Measurements from ENCODE around the gene METAP1D. TPM values are rescaled to one million over a fixed set of nuclear protein-coding genes. Genes with fewer than 3 reads are reported as not detected.

The METAP1D gene
- total RNA-seq, 1 experiment from 2014 or later, result 10.4 TPM

DNA sequence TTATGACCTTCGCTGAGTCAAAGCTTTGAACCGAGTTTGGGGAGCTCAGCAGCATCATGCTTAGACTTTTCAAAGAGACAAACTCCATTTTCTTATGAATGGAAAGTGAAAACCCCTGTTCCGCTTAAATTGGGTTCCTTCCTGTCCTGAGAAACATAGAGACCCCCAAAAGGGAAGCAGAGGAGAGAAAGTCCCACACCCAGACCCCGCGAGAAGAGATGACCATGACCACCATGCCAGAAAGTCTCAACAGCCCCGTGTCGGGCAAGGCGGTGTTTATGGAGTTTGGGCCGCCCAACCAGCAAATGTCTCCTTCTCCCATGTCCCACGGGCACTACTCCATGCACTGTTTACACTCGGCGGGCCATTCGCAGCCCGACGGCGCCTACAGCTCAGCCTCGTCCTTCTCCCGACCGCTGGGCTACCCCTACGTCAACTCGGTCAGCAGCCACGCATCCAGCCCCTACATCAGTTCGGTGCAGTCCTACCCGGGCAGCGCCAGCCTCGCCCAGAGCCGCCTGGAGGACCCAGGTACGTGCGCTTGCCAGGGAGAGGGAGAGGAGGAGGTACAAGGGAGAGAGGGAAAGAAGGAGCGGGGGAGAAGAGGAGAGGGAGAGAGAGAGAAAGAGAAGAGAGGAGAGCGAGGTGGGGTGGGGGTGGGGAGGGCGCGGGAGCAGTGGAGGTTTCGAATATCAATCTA lies 85.9 kb downstream of the METAP1D start, which contains the start of gene DLX1:
DLX1 (plus strand) TSS at position 48 of the 700 bp plus-strand sequence; CDS start at position 219, 171 bp downstream.
- peak in 1 of 2 experiments; percentile 62 for DNase-seq
- Mint-ChIP-seq H3K4me1 (ENCODE audit: low read depth, unreplicated experiment) (no peaks in the 10 kb centered on the region), H3K4me3 (ENCODE audit: unreplicated experiment) (peak within 1 kb of the TSS; percentile 95), H3K36me3 (ENCODE audit: insufficient read depth, unreplicated experiment) (peaks cover 14% of the 10 kb centered on the region), H3K27ac (ENCODE audit: unreplicated experiment) (peak within 1 kb of the TSS; percentile 63), H3K27me3 (ENCODE audit: insufficient read depth, unreplicated experiment) (peaks cover 14% of the 10 kb centered on the region), H3K9me3 (ENCODE audit: unreplicated experiment) (no peaks in the 10 kb centered on the region)
- TF ChIP-seq, protein P1, sequence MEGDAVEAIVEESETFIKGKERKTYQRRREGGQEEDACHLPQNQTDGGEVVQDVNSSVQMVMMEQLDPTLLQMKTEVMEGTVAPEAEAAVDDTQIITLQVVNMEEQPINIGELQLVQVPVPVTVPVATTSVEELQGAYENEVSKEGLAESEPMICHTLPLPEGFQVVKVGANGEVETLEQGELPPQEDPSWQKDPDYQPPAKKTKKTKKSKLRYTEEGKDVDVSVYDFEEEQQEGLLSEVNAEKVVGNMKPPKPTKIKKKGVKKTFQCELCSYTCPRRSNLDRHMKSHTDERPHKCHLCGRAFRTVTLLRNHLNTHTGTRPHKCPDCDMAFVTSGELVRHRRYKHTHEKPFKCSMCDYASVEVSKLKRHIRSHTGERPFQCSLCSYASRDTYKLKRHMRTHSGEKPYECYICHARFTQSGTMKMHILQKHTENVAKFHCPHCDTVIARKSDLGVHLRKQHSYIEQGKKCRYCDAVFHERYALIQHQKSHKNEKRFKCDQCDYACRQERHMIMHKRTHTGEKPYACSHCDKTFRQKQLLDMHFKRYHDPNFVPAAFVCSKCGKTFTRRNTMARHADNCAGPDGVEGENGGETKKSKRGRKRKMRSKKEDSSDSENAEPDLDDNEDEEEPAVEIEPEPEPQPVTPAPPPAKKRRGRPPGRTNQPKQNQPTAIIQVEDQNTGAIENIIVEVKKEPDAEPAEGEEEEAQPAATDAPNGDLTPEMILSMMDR (IDR thresholded peaks at IDR 0.05; ENCODE audit: insufficient read depth in 1 of 2, low read depth in 1 of 2, low read length in 1 of 2, severe bottlenecking in 1 of 2, unreplicated experiment in 1 of 2), result no peak
- no peaks in the 10 kb centered on the region for H3K9me3 ChIP-seq
- no peaks in the 10 kb centered on the region for H3K27me3 ChIP-seq (replicated peaks; ENCODE audit: control insufficient read depth, insufficient read depth, low read length)
- ChIA-PET CTCF (interaction anchor here (1.0 to 1.7 kb wide), 7 partner anchors 10 to 382 kb away, joined by 3 to 11 read pairs (median 4); partner anchors contain the start of gene DLX2), POLR2A (interaction anchor here (0.5 to 1.4 kb wide), 6 partner anchors 9 to 397 kb away, joined by 3 to 16 read pairs (median 3); partner anchors contain the start of genes DLX2 and HAT1)
- BruUV-seq (replicated peaks), result TSS peak; percentile 33
- peak within 1 kb of the TSS; percentile 49 for H3K4me3 ChIP-seq (ENCODE audit: low read depth, low read length)
- H3K4me1 ChIP-seq, result no peaks in the 10 kb centered on the region
- H3K36me3 ChIP-seq (ENCODE audit: control insufficient read depth, insufficient read depth, low read length), result no peaks in the 10 kb centered on the region
- intact Hi-C loops (cut with micrococcal nuclease; ENCODE audit: unreplicated experiment), result loop anchor here (1.0 to 10.0 kb wide), 3 partner anchors 10 to 81 kb away; partner anchors contain the start of gene DLX2

DNA sequence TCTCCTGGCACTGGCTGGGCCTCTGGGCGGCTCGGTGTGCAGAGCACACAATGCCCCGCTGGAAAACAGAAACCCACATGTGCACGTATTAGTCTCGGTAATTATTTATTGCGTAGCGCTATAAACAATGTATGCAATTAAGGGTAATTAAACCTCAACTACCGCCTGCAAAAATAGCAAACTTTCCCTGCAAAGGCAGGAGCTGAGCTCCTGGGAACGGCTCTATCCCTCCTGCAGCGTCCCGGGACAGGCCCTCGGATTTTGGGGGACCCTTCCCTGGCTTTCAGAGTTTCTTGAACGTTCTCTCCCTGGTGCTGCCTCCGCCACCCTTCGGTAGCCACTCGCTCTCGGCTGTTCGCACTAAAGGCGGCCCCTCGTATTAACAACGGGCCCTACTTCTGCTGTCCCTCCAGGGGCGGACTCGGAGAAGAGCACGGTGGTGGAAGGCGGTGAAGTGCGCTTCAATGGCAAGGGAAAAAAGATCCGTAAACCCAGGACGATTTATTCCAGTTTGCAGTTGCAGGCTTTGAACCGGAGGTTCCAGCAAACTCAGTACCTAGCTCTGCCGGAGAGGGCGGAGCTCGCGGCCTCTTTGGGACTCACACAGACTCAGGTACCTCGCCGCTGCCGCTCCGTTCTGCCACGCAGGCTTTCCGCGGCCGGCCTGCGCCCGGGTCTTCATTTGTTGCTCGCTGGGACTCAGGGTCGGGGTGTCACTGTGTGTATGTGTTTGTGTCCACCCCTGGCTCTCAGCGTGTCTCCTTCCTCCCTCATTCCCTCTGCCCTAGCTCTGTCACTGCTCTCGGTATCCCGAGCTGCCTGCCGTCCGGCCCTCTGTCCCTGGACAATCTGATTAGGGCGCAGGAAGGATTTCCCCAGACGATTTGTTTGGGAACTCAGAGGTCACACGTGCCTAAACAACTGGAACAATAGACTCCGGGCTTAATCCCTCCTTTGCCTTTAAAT lies 86.8 kb downstream of the METAP1D start:
- no peaks in the 10 kb centered on the region for H3K4me1 ChIP-seq
- peak; percentile 47 to 51 for DNase-seq

More for the DNA sequence above, 86.8 kb downstream of the METAP1D start:
- POLR2A ChIA-PET, result no interaction called here
- Mint-ChIP-seq H3K27me3 (ENCODE audit: insufficient read depth, unreplicated experiment) (peaks cover 14% of the 10 kb centered on the region), H3K4me1 (ENCODE audit: low read depth, unreplicated experiment) (no peaks in the 10 kb centered on the region), H3K4me3 (ENCODE audit: unreplicated experiment) (peak overlapping the region; percentile 95), H3K36me3 (ENCODE audit: insufficient read depth, unreplicated experiment) (peaks cover 14% of the 10 kb centered on the region), H3K27ac (ENCODE audit: unreplicated experiment) (peak overlapping the region; percentile 63), H3K9me3 (ENCODE audit: unreplicated experiment) (no peaks in the 10 kb centered on the region)
- peak overlapping the region; percentile 49 for H3K4me3 ChIP-seq (ENCODE audit: low read depth, low read length)
- BruUV-seq (replicated peaks), result no TSS peak
- H3K36me3 ChIP-seq (ENCODE audit: control insufficient read depth, insufficient read depth, low read length), result no peaks in the 10 kb centered on the region
- H3K9me3 ChIP-seq, result no peaks in the 10 kb centered on the region
- intact Hi-C loops (cut with micrococcal nuclease; ENCODE audit: unreplicated experiment), result loop anchor here (10.0 kb wide), 1 partner anchor 82 kb away; no protein-coding TSS in a partner anchor
- H3K27me3 ChIP-seq (replicated peaks; ENCODE audit: control insufficient read depth, insufficient read depth, low read length), result no peaks in the 10 kb centered on the region
- CTCF ChIA-PET, result interaction anchor here (0.8 to 1.0 kb wide), 3 partner anchors 9 to 164 kb away, joined by 3 read pairs; partner anchors contain the start of gene HAT1
- TF ChIP-seq, protein P1 (IDR thresholded peaks at IDR 0.05; ENCODE audit: insufficient read depth in 1 of 2, low read depth in 1 of 2, low read length in 1 of 2, severe bottlenecking in 1 of 2, unreplicated experiment in 1 of 2), result peak in 1 of 2 experiments; percentile 8
